GF-D8 (cell line): Measurements from ENCODE around the gene DENND4C.
"Not testable (repeated sequence)": the region's sequence is repeated elsewhere in the genome, so short reads cannot be mapped to it uniquely, and the experiment has no call there.

ENCODE experiments used
- DNase-seq: peaks from one replicate; lab custom pipeline; 2025; lab: John Stamatoyannopoulos, UW

Gene DENND4C

GRCh38 chr9:19373527-19373926 is 143.0 kb downstream of the DENND4C start:
- no peak for DNase-seq

GRCh38 chr9:19375538-19375937 is 145.0 kb downstream of the DENND4C start:
- no peak for DNase-seq

GRCh38 chr9:19376931-19377330 is 146.4 kb downstream of the DENND4C start:
- no peak for DNase-seq

- DNase-seq, result no peak
These were observed 147.7 kb downstream of the DENND4C start for GRCh38 chr9:19378164-19378563.

GRCh38 chr9:19378647-19379046 is 148.2 kb downstream of the DENND4C start:
- DNase-seq, result no peak

- no peak for DNase-seq
These were observed 148.8 kb downstream of the DENND4C start for GRCh38 chr9:19379283-19379682.

- DNase-seq, result no peak
These were observed 149.2 kb downstream of the DENND4C start for GRCh38 chr9:19379697-19380046.

GRCh38 chr9:19380826-19381075 is 150.3 kb downstream of the DENND4C start:
- DNase-seq, result no peak

- no peak for DNase-seq
These were observed 151.2 kb downstream of the DENND4C start for GRCh38 chr9:19381656-19382055.

GRCh38 chr9:19385212-19385611 is 154.7 kb downstream of the DENND4C start:
- DNase-seq, result not testable (repeated sequence)

- no peak for DNase-seq
These were observed 155.5 kb downstream of the DENND4C start for GRCh38 chr9:19385786-19386501.

- DNase-seq, result no peak
These were observed 156.1 kb downstream of the DENND4C start for GRCh38 chr9:19386502-19387044.

GRCh38 chr9:19387317-19387716 is 156.8 kb downstream of the DENND4C start:
- DNase-seq, result no peak

GRCh38 chr9:19389539-19389938 is 159.0 kb downstream of the DENND4C start:
- DNase-seq, result not testable (repeated sequence)

GRCh38 chr9:19397845-19398244 is 167.4 kb downstream of the DENND4C start:
- no peak for DNase-seq

GRCh38 chr9:19403231-19403630 is 172.7 kb downstream of the DENND4C start:
- not testable (repeated sequence) for DNase-seq

- DNase-seq, result no peak
These were observed 174.0 kb downstream of the DENND4C start for GRCh38 chr9:19404283-19405075.

- DNase-seq, result no peak
These were observed 175.3 kb downstream of the DENND4C start for GRCh38 chr9:19405771-19406170.

- no peak for DNase-seq
These were observed 177.8 kb downstream of the DENND4C start for GRCh38 chr9:19408316-19408692.

- peak; percentile 75 for DNase-seq
These were observed 178.4 kb downstream of the DENND4C start, which contains the start of gene ACER2 for GRCh38 chr9:19408693-19409400. ACER2 (plus strand) TSS chr9:19409009; CDS start chr9:19409085, 76 bp downstream.

GRCh38 chr9:19409401-19410194 is 179.1 kb downstream of the DENND4C start:
- no peak for DNase-seq

- DNase-seq, result no peak
These were observed 179.7 kb downstream of the DENND4C start for GRCh38 chr9:19410195-19410503.
